ENCODE data around the gene RANGRF. TPM values are rescaled to one million over a fixed set of nuclear protein-coding genes. Genes with fewer than 3 reads are reported as not detected.

Gene RANGRF
- total RNA-seq, 1 donor from 2014 or later = 49.9 TPM

GRCh38 chr17:8273884-8274444 lies 14.5 kb upstream of the RANGRF start:
- intact Hi-C loops (cut with micrococcal nuclease) = no loop called here

GRCh38 chr17:8274816-8275215 lies 13.7 kb upstream of the RANGRF start:
- intact Hi-C loops (cut with micrococcal nuclease) = no loop called here

- intact Hi-C loops (cut with micrococcal nuclease) = no loop called here
Observed at GRCh38 chr17:8275421-8276290, 12.8 kb upstream of the RANGRF start.

- intact Hi-C loops (cut with micrococcal nuclease) = no loop called here
Observed at GRCh38 chr17:8277317-8277716, 11.2 kb upstream of the RANGRF start.

GRCh38 chr17:8282345-8282744 lies 6.1 kb upstream of the RANGRF start:
- intact Hi-C loops (cut with micrococcal nuclease) = loop anchor here (10.0 kb wide), 1 partner anchor 448 kb away; the partner anchor contains the start of gene KDM6B

- intact Hi-C loops (cut with micrococcal nuclease) = loop anchor here (10.0 kb wide), 1 partner anchor 449 kb away; the partner anchor contains the start of gene KDM6B
Observed at GRCh38 chr17:8283356-8283755, 5.1 kb upstream of the RANGRF start.

- intact Hi-C loops (cut with micrococcal nuclease) = loop anchor here (10.0 kb wide), 1 partner anchor 449 kb away; the partner anchor contains the start of gene KDM6B
Observed at GRCh38 chr17:8284126-8284525, 4.3 kb upstream of the RANGRF start.

- intact Hi-C loops (cut with micrococcal nuclease) = loop anchor here (5.0 to 10.0 kb wide), 2 partner anchors 152 to 451 kb away; partner anchors contain the start of genes KDM6B and NDEL1
Observed at GRCh38 chr17:8285270-8286181, 2.9 kb upstream of the RANGRF start.

- intact Hi-C loops (cut with micrococcal nuclease) = loop anchor here (1.0 to 10.0 kb wide), 8 partner anchors 13 to 453 kb away; partner anchors contain the start of genes BORCS6, CNTROB, KDM6B and NDEL1
Observed at GRCh38 chr17:8287651-8288335, 677 bp upstream of the RANGRF start.

- intact Hi-C loops (cut with micrococcal nuclease) = loop anchor here (2.0 to 10.0 kb wide), 4 partner anchors 94 to 454 kb away; partner anchors contain the start of genes CNTROB, KDM6B, NDEL1 and RPL26
Observed at GRCh38 chr17:8289103-8289397, 580 bp downstream of the RANGRF start.

- intact Hi-C loops (cut with micrococcal nuclease) = loop anchor here (10.0 kb wide), 1 partner anchor 455 kb away; the partner anchor contains the start of gene CCDC42
Observed at GRCh38 chr17:8290043-8290442, 1.6 kb downstream of the RANGRF start.

GRCh38 chr17:8292639-8293395 lies 4.3 kb downstream of the RANGRF start:
- intact Hi-C loops (cut with micrococcal nuclease) = loop anchor here (10.0 kb wide), 1 partner anchor 452 kb away; the partner anchor contains the start of gene CCDC42

GRCh38 chr17:8294361-8294760 lies 5.9 kb downstream of the RANGRF start:
- intact Hi-C loops (cut with micrococcal nuclease) = loop anchor here (10.0 kb wide), 1 partner anchor 450 kb away; the partner anchor contains the start of gene CCDC42

GRCh38 chr17:8294814-8295316 lies 6.4 kb downstream of the RANGRF start:
- intact Hi-C loops (cut with micrococcal nuclease) = loop anchor here (1.0 to 10.0 kb wide), 8 partner anchors 48 to 450 kb away; partner anchors contain the start of genes ALOXE3, CCDC42, CYB5D1 and KRABD2

GRCh38 chr17:8300226-8300625 lies 11.8 kb downstream of the RANGRF start:
- intact Hi-C loops (cut with micrococcal nuclease) = loop anchor here (1.0 kb wide), 9 partner anchors 12 to 240 kb away; partner anchors contain the start of genes ALOXE3, PFAS and RANGRF

- intact Hi-C loops (cut with micrococcal nuclease) = loop anchor here (1.0 kb wide), 9 partner anchors 12 to 240 kb away; partner anchors contain the start of genes ALOXE3, PFAS and RANGRF
Observed at GRCh38 chr17:8300627-8301242, 12.3 kb downstream of the RANGRF start.

- intact Hi-C loops (cut with micrococcal nuclease) = no loop called here
Observed at GRCh38 chr17:8310601-8311123, 22.2 kb downstream of the RANGRF start.

- intact Hi-C loops (cut with micrococcal nuclease) = no loop called here
Observed at GRCh38 chr17:8311131-8311790, 22.8 kb downstream of the RANGRF start.

Data from T-helper 1 cell treated with Interleukin-12 subunit alpha and Interleukin-12 subunit beta and Interleukin-4 antibody, amounts not matched to agents 30 ng/mL and 1 ng/mL, for 36 hours (primary cell).